ENCODE data around the gene HINT3.

- TF ChIP-seq CTCF (optimal IDR thresholded peaks at IDR 0.05 in 1 of 3, IDR thresholded peaks at IDR 0.05 in 1 of 3, conservative IDR thresholded peaks at IDR 0.05 in 1 of 3; ENCODE audit: extremely low read depth in 1 of 3, insufficient read depth in 2 of 3, low read length in 3 of 3) (no peak), EZH2 (IDR thresholded peaks at IDR 0.05; ENCODE audit: low read length) (no peak)
Observed at GRCh38 chr6:125989631-125990030, 33.1 kb downstream of the HINT3 start.

Data from keratinocyte (primary cell).